SU-DHL-6 (cell line): ENCODE measurements around the gene IGSF3.
"Not testable (repeated sequence)": the region's sequence is repeated elsewhere in the genome, so short reads cannot be mapped to it uniquely, and the experiment has no call there.

Experiments
- EZH2phosphoT487 ChIP-seq: fragments of 200-600 bp; sonication (generic), shearing (Covaris generic); conservative IDR thresholded peaks from 2 replicates; pipeline ENCODE4 v1.6.1; 2018; ENCODE audit warnings: mild to moderate bottlenecking, antibody characterized with exemption, low read length, moderate library complexity, mixed read lengths
- TF ChIP-seq, protein P1 (sequence below): fragments of 200-600 bp; sonication (generic); IDR thresholded peaks from one replicate; pipeline ENCODE4 v1.5.1; 2017; ENCODE audit warnings: antibody characterized with exemption, mild to moderate bottlenecking, low read length, moderate library complexity; ENCODE audit not compliant: insufficient read depth, poor library complexity, severe bottlenecking

DNA sequence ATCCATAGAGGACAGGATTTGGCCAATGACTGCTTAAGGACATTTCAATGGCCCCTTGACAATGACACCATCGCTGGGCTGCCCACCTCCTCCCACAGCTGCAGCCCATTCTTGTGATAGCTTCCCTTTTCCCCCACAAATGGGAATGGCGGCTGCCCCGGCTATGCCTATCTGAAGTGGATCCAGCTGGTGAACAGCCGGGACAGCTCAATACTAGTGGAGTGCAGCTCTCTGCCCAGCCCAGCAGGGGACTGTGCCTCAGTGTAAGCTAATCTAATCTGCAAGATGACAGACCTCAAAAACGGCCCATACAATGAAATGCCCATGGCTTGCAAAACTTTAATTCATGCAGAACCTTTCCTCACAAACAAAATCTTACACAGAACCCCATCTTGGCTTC is 49.7 kb downstream of the IGSF3 start:
- TF ChIP-seq, protein P1, sequence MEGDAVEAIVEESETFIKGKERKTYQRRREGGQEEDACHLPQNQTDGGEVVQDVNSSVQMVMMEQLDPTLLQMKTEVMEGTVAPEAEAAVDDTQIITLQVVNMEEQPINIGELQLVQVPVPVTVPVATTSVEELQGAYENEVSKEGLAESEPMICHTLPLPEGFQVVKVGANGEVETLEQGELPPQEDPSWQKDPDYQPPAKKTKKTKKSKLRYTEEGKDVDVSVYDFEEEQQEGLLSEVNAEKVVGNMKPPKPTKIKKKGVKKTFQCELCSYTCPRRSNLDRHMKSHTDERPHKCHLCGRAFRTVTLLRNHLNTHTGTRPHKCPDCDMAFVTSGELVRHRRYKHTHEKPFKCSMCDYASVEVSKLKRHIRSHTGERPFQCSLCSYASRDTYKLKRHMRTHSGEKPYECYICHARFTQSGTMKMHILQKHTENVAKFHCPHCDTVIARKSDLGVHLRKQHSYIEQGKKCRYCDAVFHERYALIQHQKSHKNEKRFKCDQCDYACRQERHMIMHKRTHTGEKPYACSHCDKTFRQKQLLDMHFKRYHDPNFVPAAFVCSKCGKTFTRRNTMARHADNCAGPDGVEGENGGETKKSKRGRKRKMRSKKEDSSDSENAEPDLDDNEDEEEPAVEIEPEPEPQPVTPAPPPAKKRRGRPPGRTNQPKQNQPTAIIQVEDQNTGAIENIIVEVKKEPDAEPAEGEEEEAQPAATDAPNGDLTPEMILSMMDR, result not testable (repeated sequence)
- not testable (repeated sequence) for TF ChIP-seq EZH2phosphoT487
